ENCODE measurements around the gene OPN1MW3. TPM values are rescaled to one million over a fixed set of nuclear protein-coding genes. Genes with fewer than 3 reads are reported as not detected.

OPN1MW3 gene
- total RNA-seq, 2 donors from 2014 or later, result not detected

GRCh38 chrX:154304846-154305245 lies 47.5 kb downstream of the OPN1MW3 start:
- Histone ChIP-seq H3K9me3 (no peaks in the 10 kb centered on the region), H3K4me3 (no peak overlapping the region), H3K27ac (no peak overlapping the region), H3K27me3 (replicated peaks; ENCODE audit: insufficient read depth) (no peaks in the 10 kb centered on the region), H3K4me1 (ENCODE audit: control insufficient read depth in 1 of 2, low read depth in 2 of 2) (no peaks in the 10 kb centered on the region), H3K36me3 (no peaks in the 10 kb centered on the region)
- no peak for DNase-seq (ENCODE audit: low spot score)
- no peak for ATAC-seq (ENCODE audit: insufficient number of reproducible peaks, low FRiP score, low read depth)
- TF ChIP-seq CTCF (IDR thresholded peaks at IDR 0.05), result no peak

GRCh38 chrX:154305541-154306205 lies 48.3 kb downstream of the OPN1MW3 start:
- Histone ChIP-seq H3K36me3 (no peaks in the 10 kb centered on the region), H3K27me3 (replicated peaks; ENCODE audit: insufficient read depth) (no peaks in the 10 kb centered on the region), H3K9me3 (no peaks in the 10 kb centered on the region), H3K4me1 (ENCODE audit: control insufficient read depth in 1 of 2, low read depth in 2 of 2) (no peaks in the 10 kb centered on the region), H3K27ac (peak overlapping the region in 1 of 2 donors; percentile 34), H3K4me3 (no peak overlapping the region)
- no peak for DNase-seq (ENCODE audit: low spot score)
- no peak for ATAC-seq (ENCODE audit: insufficient number of reproducible peaks, low FRiP score, low read depth)
- TF ChIP-seq CTCF (IDR thresholded peaks at IDR 0.05), result no peak

- Histone ChIP-seq H3K27me3 (replicated peaks; ENCODE audit: insufficient read depth) (no peaks in the 10 kb centered on the region), H3K9me3 (no peaks in the 10 kb centered on the region), H3K4me1 (ENCODE audit: control insufficient read depth in 1 of 2, low read depth in 2 of 2) (no peaks in the 10 kb centered on the region), H3K36me3 (no peaks in the 10 kb centered on the region), H3K4me3 (no peak overlapping the region), H3K27ac (no peak overlapping the region)
- DNase-seq (ENCODE audit: low spot score) (no peak), ATAC-seq (ENCODE audit: insufficient number of reproducible peaks, low FRiP score, low read depth) (no peak)
- TF ChIP-seq CTCF (IDR thresholded peaks at IDR 0.05), result no peak
These were observed 49.8 kb downstream of the OPN1MW3 start for GRCh38 chrX:154307202-154307601.

GRCh38 chrX:154308108-154308946 lies 50.9 kb downstream of the OPN1MW3 start:
- Histone ChIP-seq H3K4me1 (ENCODE audit: control insufficient read depth in 1 of 2, low read depth in 2 of 2) (no peaks in the 10 kb centered on the region), H3K27ac (no peak overlapping the region), H3K9me3 (no peaks in the 10 kb centered on the region), H3K4me3 (no peak overlapping the region), H3K36me3 (no peaks in the 10 kb centered on the region), H3K27me3 (replicated peaks; ENCODE audit: insufficient read depth) (no peaks in the 10 kb centered on the region)
- TF ChIP-seq CTCF (IDR thresholded peaks at IDR 0.05), result peak; percentile 67
- ATAC-seq (ENCODE audit: insufficient number of reproducible peaks, low FRiP score, low read depth) (no peak), DNase-seq (ENCODE audit: low spot score) (peak; percentile 7)

GRCh38 chrX:154309041-154309775 lies 51.8 kb downstream of the OPN1MW3 start:
- no peak for ATAC-seq (ENCODE audit: insufficient number of reproducible peaks, low FRiP score, low read depth)
- no peaks in the 10 kb centered on the region for H3K4me1 ChIP-seq (ENCODE audit: control insufficient read depth in 1 of 2, low read depth in 2 of 2)
- H3K9me3 ChIP-seq, result no peaks in the 10 kb centered on the region
- TF ChIP-seq CTCF (IDR thresholded peaks at IDR 0.05), result no peak
- H3K36me3 ChIP-seq, result no peaks in the 10 kb centered on the region
- no peaks in the 10 kb centered on the region for H3K27me3 ChIP-seq (replicated peaks; ENCODE audit: insufficient read depth)
- DNase-seq (ENCODE audit: low spot score), result no peak
- no peak overlapping the region for H3K4me3 ChIP-seq
- no peak overlapping the region for H3K27ac ChIP-seq

Data from thoracic aorta (tissue), 2 donors.